H9 (cell line): ENCODE data around the gene MYT1. TPM values are rescaled to one million over a fixed set of nuclear protein-coding genes. Genes with fewer than 3 reads are reported as not detected.

Source experiments
- DNase-seq: peaks from one replicate; pipeline ENCODE4 v3.0.0-alpha.2; 2017
- H2AFZ ChIP-seq: one replicate; pipeline ENCODE4 v1.6.1; 2013; ENCODE audit warnings: mild to moderate bottlenecking, low read length, control low read depth, moderate library complexity
- H2AK5ac ChIP-seq: 2 replicates; pipeline ENCODE4 v1.6.1; 2013; ENCODE audit warnings: low read length, control low read depth, mixed read lengths; ENCODE audit not compliant: insufficient read length
- H2BK120ac ChIP-seq: one replicate; pipeline ENCODE4 v1.6.1; 2013; ENCODE audit warnings: low read depth, mild to moderate bottlenecking, low read length, control low read depth, inconsistent platforms; ENCODE audit not compliant: poor library complexity, severe bottlenecking
- H2BK12ac ChIP-seq: 2 replicates; pipeline ENCODE4 v1.6.1; 2013; ENCODE audit warnings: low read length, control low read depth, mixed read lengths, low read depth; ENCODE audit not compliant: insufficient read length
- H2BK15ac ChIP-seq: 2 replicates; pipeline ENCODE4 v1.6.1; 2013; ENCODE audit warnings: low read depth, low read length, control low read depth
- H2BK20ac ChIP-seq: one replicate; pipeline ENCODE4 v1.6.1; 2013; ENCODE audit warnings: low read depth, mild to moderate bottlenecking, low read length, control low read depth, inconsistent platforms; ENCODE audit not compliant: poor library complexity, severe bottlenecking
- H2BK5ac ChIP-seq: 2 replicates; pipeline ENCODE4 v1.6.1; 2013; ENCODE audit warnings: low read length, control low read depth, mixed read lengths; ENCODE audit not compliant: insufficient read length
- H3K14ac ChIP-seq: 2 replicates; pipeline ENCODE4 v1.6.1; 2013; ENCODE audit warnings: low read length, control low read depth; ENCODE audit not compliant: insufficient read depth
- H3K18ac ChIP-seq: 2 replicates; pipeline ENCODE4 v1.6.1; 2013; ENCODE audit warnings: low read depth, mild to moderate bottlenecking, mixed read lengths, low read length, control low read depth; ENCODE audit not compliant: insufficient read length
- H3K23ac ChIP-seq: 2 replicates; pipeline ENCODE4 v1.6.1; 2013; ENCODE audit warnings: low read length, control low read depth, mixed read lengths, low read depth; ENCODE audit not compliant: insufficient read length
- H3K23me2 ChIP-seq: 2 replicates; pipeline ENCODE4 v1.6.1; 2013; ENCODE audit warnings: low read depth, mild to moderate bottlenecking, mixed read lengths, low read length, control low read depth; ENCODE audit not compliant: insufficient read length, poor library complexity, severe bottlenecking
- H3K27ac ChIP-seq: 2 replicates; pipeline ENCODE4 v1.5.1; 2013; ENCODE audit warnings: low read length, control low read depth, mixed read lengths, low read depth; ENCODE audit not compliant: insufficient read length
- H3K27me3 ChIP-seq: 2 replicates; pipeline ENCODE4 v1.6.1; 2013; ENCODE audit warnings: low read length, control low read depth, inconsistent platforms; ENCODE audit not compliant: insufficient read depth
- H3K4ac ChIP-seq: 2 replicates; pipeline ENCODE4 v1.6.1; 2013; ENCODE audit warnings: low read depth, mild to moderate bottlenecking, control low read depth, inconsistent platforms, low read length, moderate library complexity
- H3K4me1 ChIP-seq: 2 replicates; pipeline ENCODE4 v1.6.1; 2013; ENCODE audit warnings: low read length, control low read depth, inconsistent platforms; ENCODE audit not compliant: insufficient read depth
- H3K4me2 ChIP-seq: 2 replicates; pipeline ENCODE4 v1.6.1; 2013; ENCODE audit warnings: low read length, control low read depth, mixed read lengths; ENCODE audit not compliant: insufficient read length, insufficient read depth
- H3K56ac ChIP-seq: 2 replicates; pipeline ENCODE4 v1.6.1; 2013; ENCODE audit warnings: low read depth, mild to moderate bottlenecking, mixed read lengths, low read length, control low read depth; ENCODE audit not compliant: insufficient read length
- H3K79me1 ChIP-seq: 2 replicates; pipeline ENCODE4 v1.6.1; 2013; ENCODE audit warnings: low read depth, mild to moderate bottlenecking, moderate library complexity, low read length, control low read depth, inconsistent platforms; ENCODE audit not compliant: insufficient read depth, poor library complexity, severe bottlenecking
- H3K79me2 ChIP-seq: 2 replicates; pipeline ENCODE4 v1.6.1; 2013; ENCODE audit warnings: low read length, control low read depth, inconsistent platforms; ENCODE audit not compliant: insufficient read depth
- H3K9ac ChIP-seq: 2 replicates; pipeline ENCODE4 v1.6.1; 2013; ENCODE audit warnings: low read length, control low read depth, mixed read lengths; ENCODE audit not compliant: insufficient read length; ENCODE audit errors: extremely low read depth
- H3K9me3 ChIP-seq: one replicate; pipeline ENCODE4 v1.6.1; 2013; ENCODE audit warnings: low read depth, low read length, inconsistent platforms; ENCODE audit not compliant: control insufficient read depth
- H3T11ph ChIP-seq: one replicate; pipeline ENCODE4 v1.6.1; 2013; ENCODE audit warnings: mild to moderate bottlenecking, low read length, control low read depth, inconsistent platforms
- H4K20me1 ChIP-seq: one replicate; pipeline ENCODE4 v1.6.1; 2013; ENCODE audit not compliant: control insufficient read depth, insufficient read length, insufficient read depth
- H4K5ac ChIP-seq: 2 replicates; pipeline ENCODE4 v1.6.1; 2013; ENCODE audit warnings: low read depth, mild to moderate bottlenecking, mixed read lengths, low read length, control low read depth; ENCODE audit not compliant: insufficient read length
- H4K8ac ChIP-seq: replicated peaks from 2 replicates; pipeline ENCODE4 v1.6.1; 2013; ENCODE audit warnings: low read length, control low read depth, mixed read lengths, low read depth; ENCODE audit not compliant: insufficient read length
- H4K91ac ChIP-seq: 2 replicates; pipeline ENCODE4 v1.6.1; 2013; ENCODE audit warnings: low read depth, mild to moderate bottlenecking, moderate library complexity, mixed read lengths, low read length, control low read depth; ENCODE audit not compliant: insufficient read length
- H3K27ac Mint-ChIP-seq, 3 experiments: 2 replicates in 2 of 3; 3 replicates in 1 of 3; pipeline ENCODE4 v1.8.0; 2020 to 2021; ENCODE audit warnings: mixed read lengths in 3 of 3, mild to moderate bottlenecking in 1 of 3, moderate library complexity in 1 of 3
- H3K27me3 Mint-ChIP-seq: 2 replicates; pipeline ENCODE4 v1.8.0; 2021; ENCODE audit warnings: low read depth, mild to moderate bottlenecking, moderate library complexity, mixed read lengths
- H3K36me3 Mint-ChIP-seq, 3 experiments: 2 replicates in 2 of 3; 3 replicates in 1 of 3; pipeline ENCODE4 v1.8.0; 2020 to 2021; ENCODE audit warnings: low read depth in 3 of 3, mixed read lengths in 3 of 3; ENCODE audit not compliant: insufficient read depth in 1 of 3
- H3K4me1 Mint-ChIP-seq, 2 experiments: 2 replicates each; pipeline ENCODE4 v1.8.0; 2020; ENCODE audit warnings: mixed read lengths in 2 of 2
- H3K4me3 Mint-ChIP-seq, 2 experiments: 2 replicates in 1 of 2; 3 replicates in 1 of 2; pipeline ENCODE4 v1.8.0; 2020 to 2021; ENCODE audit warnings: mild to moderate bottlenecking in 2 of 2, mixed read lengths in 2 of 2, moderate library complexity in 1 of 2
- H3K9me3 Mint-ChIP-seq, 2 experiments: 2 replicates in 1 of 2; 3 replicates in 1 of 2; pipeline ENCODE4 v1.8.0; 2020; ENCODE audit warnings: mild to moderate bottlenecking in 2 of 2, mixed read lengths in 2 of 2, moderate library complexity in 1 of 2
- WGBS: extraction: QIAGEN DNeasy Blood & Tissue Kit; methylation state at CpG from one replicate; pipeline ENCODE4 v1.1.7; 2013; ENCODE audit warnings: missing lambda C conversion rate, low lambda C conversion rate, mixed read lengths; ENCODE audit not compliant: insufficient read length; ENCODE audit errors: extremely low coverage; 5-methylcytosine and 5-hydroxymethylcytosine counted together
- total RNA-seq: library from RNA; stranded (reverse); gene quantifications from 2 replicates; pipeline ENCODE4 v1.2.1, GENCODE V29; 2021
- TF ChIP-seq, protein P1 (sequence below): fragments of 200-600 bp; sonication (generic); conservative IDR thresholded peaks from 3 replicates; pipeline ENCODE4 v1.8.0; 2021; ENCODE audit warnings: antibody characterized with exemption, mild to moderate bottlenecking

Gene MYT1
- total RNA-seq, 1 experiment from 2014 or later = 0.79 TPM

- Histone ChIP-seq H3K4ac (no peak overlapping the region), H3K9me3 (no peaks in the 10 kb centered on the region), H3K4me2 (no peak overlapping the region), H4K5ac (no peak overlapping the region), H2BK120ac (no peak overlapping the region), H3K79me2 (peaks cover 5% of the 10 kb centered on the region; the same call in 1 of the 2 replicates), H2BK12ac (no peak overlapping the region), H2BK20ac (no peak overlapping the region), H3K9ac (no peak overlapping the region), H3K27ac (no peak overlapping the region), H3K23ac (no peak overlapping the region), H3K14ac (no peak overlapping the region), H3K4me1 (no peaks in the 10 kb centered on the region), H3K56ac (no peak overlapping the region), H3K79me1 (peaks cover 3% of the 10 kb centered on the region), H3K18ac (no peak overlapping the region), H3T11ph (no peak overlapping the region), H3K27me3 (no peaks in the 10 kb centered on the region; the same call in 1 of the 2 replicates), H3K23me2 (peaks cover 12% of the 10 kb centered on the region), H2BK5ac (no peak overlapping the region), H2BK15ac (no peak overlapping the region), H2AK5ac (no peak overlapping the region), H4K20me1 (no peaks in the 10 kb centered on the region), H4K8ac (no peak overlapping the region), H4K91ac (no peak overlapping the region), H2AFZ (no peak overlapping the region)
- no CpG with 5 or more reads among the region's 4 CpGs for WGBS
- Mint-ChIP-seq H3K4me1 (peaks cover 22 to 25% of the 10 kb centered on the region in 2 experiments), H3K4me3 (no peak overlapping the region), H3K27me3 (peaks cover 35% of the 10 kb centered on the region), H3K36me3 (no peaks in the 10 kb centered on the region), H3K27ac (no peak overlapping the region), H3K9me3 (no peaks in the 10 kb centered on the region)
- no peak for DNase-seq
- TF ChIP-seq, protein P1, sequence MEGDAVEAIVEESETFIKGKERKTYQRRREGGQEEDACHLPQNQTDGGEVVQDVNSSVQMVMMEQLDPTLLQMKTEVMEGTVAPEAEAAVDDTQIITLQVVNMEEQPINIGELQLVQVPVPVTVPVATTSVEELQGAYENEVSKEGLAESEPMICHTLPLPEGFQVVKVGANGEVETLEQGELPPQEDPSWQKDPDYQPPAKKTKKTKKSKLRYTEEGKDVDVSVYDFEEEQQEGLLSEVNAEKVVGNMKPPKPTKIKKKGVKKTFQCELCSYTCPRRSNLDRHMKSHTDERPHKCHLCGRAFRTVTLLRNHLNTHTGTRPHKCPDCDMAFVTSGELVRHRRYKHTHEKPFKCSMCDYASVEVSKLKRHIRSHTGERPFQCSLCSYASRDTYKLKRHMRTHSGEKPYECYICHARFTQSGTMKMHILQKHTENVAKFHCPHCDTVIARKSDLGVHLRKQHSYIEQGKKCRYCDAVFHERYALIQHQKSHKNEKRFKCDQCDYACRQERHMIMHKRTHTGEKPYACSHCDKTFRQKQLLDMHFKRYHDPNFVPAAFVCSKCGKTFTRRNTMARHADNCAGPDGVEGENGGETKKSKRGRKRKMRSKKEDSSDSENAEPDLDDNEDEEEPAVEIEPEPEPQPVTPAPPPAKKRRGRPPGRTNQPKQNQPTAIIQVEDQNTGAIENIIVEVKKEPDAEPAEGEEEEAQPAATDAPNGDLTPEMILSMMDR = no peak
Observed at GRCh38 chr20:64253443-64253842, 89.2 kb downstream of the MYT1 start.
